HTR-8/SVneo (cell line): ENCODE results near the gene DDIAS.

Source experiments
- DNase-seq: peaks from one replicate; pipeline ENCODE4 v3.0.0; 2011; ENCODE audit warnings: low spot score, mixed read lengths; ENCODE audit not compliant: insufficient read length
- FAIRE-seq: peaks from 2 replicates; lab custom pipeline; 2011; peaks lifted over from hg19 to GRCh38; lab: Jason Lieb, UNC

Gene DDIAS

GRCh38 chr11:82889133-82890001 is 12.2 kb upstream of the DDIAS start:
- DNase-seq (no peak), FAIRE-seq (no peak)

- FAIRE-seq (peak; percentile 40), DNase-seq (no peak)
Observed at GRCh38 chr11:82890002-82890341, 11.6 kb upstream of the DDIAS start.

- DNase-seq (no peak), FAIRE-seq (no peak)
Observed at GRCh38 chr11:82890936-82891335, 10.6 kb upstream of the DDIAS start.

- DNase-seq = no peak
- peak; percentile 70 for FAIRE-seq
Observed at GRCh38 chr11:82892611-82893169, 8.8 kb upstream of the DDIAS start.

GRCh38 chr11:82895437-82896091 is 6.0 kb upstream of the DDIAS start:
- DNase-seq (no peak), FAIRE-seq (no peak)

- no peak for FAIRE-seq
- no peak for DNase-seq
Observed at GRCh38 chr11:82896183-82896582, 5.4 kb upstream of the DDIAS start.

- FAIRE-seq (no peak), DNase-seq (no peak)
Observed at GRCh38 chr11:82898241-82898640, 3.3 kb upstream of the DDIAS start.

GRCh38 chr11:82899186-82899820 is 2.2 kb upstream of the DDIAS start:
- DNase-seq (no peak), FAIRE-seq (no peak)

- DNase-seq = no peak
- no peak for FAIRE-seq
Observed at GRCh38 chr11:82899957-82900276, 1.6 kb upstream of the DDIAS start.

- FAIRE-seq (peak; percentile 84), DNase-seq (peak; percentile 96)
Observed at GRCh38 chr11:82900277-82901164, 1.0 kb upstream of the DDIAS start, which contains the start of gene PRCP. TSS of gene PRCP (minus strand) at chr11:82900430. CDS start at chr11:82900402, 28 bp downstream.

GRCh38 chr11:82901922-82902485 is 468 bp downstream of the DDIAS start:
- DNase-seq (no peak), FAIRE-seq (no peak)

GRCh38 chr11:82902880-82903279 is 1.3 kb downstream of the DDIAS start:
- DNase-seq (no peak), FAIRE-seq (no peak)

GRCh38 chr11:82903843-82904586 is 2.5 kb downstream of the DDIAS start:
- DNase-seq (no peak), FAIRE-seq (no peak)

GRCh38 chr11:82906236-82906635 is 4.7 kb downstream of the DDIAS start:
- DNase-seq = peak; percentile 24
- no peak for FAIRE-seq

- FAIRE-seq = no peak
Observed at GRCh38 chr11:82906931-82907330, 5.4 kb downstream of the DDIAS start.

GRCh38 chr11:82907371-82907770 is 5.8 kb downstream of the DDIAS start:
- FAIRE-seq = no peak
- DNase-seq = no peak

More at GRCh38 chr11:82906931-82907330, 5.4 kb downstream of the DDIAS start:
- no peak for DNase-seq

GRCh38 chr11:82908311-82908710 is 6.8 kb downstream of the DDIAS start:
- DNase-seq (no peak), FAIRE-seq (no peak)

- DNase-seq = no peak
- no peak for FAIRE-seq
Observed at GRCh38 chr11:82909015-82909640, 7.6 kb downstream of the DDIAS start.
